H1 (cell line): ENCODE data around the gene MAN1A2. TPM values are rescaled to one million over a fixed set of nuclear protein-coding genes. Genes with fewer than 3 reads are reported as not detected.

Experiments
- CTCF ChIA-PET: fragments of 300-600 bp; sonication (Branson Sonifier 250); formaldehyde crosslinking; loops from one replicate; lab custom pipeline; 2021; ENCODE audit not compliant: partially characterized antibody; lab: Charles Lee
- POLR2A ChIA-PET: fragments of 300-600 bp; sonication (Branson Sonifier 250); formaldehyde crosslinking; loops from one replicate; lab custom pipeline; 2021; ENCODE audit warnings: inconsistent platforms; ENCODE audit not compliant: partially characterized antibody; lab: Charles Lee
- DNase-seq, 2 experiments: peaks; one replicate each; pipeline versions ENCODE4 v3.0.0 to v3.0.0-alpha.2; 2010 to 2022; ENCODE audit warnings: low spot score in 2 of 2, low read depth in 1 of 2, mixed read lengths in 1 of 2
- FAIRE-seq: peaks from 2 replicates; lab custom pipeline; 2011; peaks lifted over from hg19 to GRCh38; lab: Jason Lieb, UNC
- H2AFZ ChIP-seq: 2 replicates; pipeline ENCODE4 v1.8.1; 2012; ENCODE audit warnings: low read length, inconsistent platforms
- H2AK5ac ChIP-seq: 2 replicates; pipeline ENCODE4 v1.6.1; 2013; ENCODE audit warnings: low read depth, low read length
- H2BK120ac ChIP-seq: replicated peaks from 2 replicates; pipeline ENCODE3; 2013; ENCODE audit warnings: low read depth, low read length, inconsistent platforms
- H2BK12ac ChIP-seq: 2 replicates; pipeline ENCODE4 v1.6.1; 2013; ENCODE audit warnings: low read depth, low read length
- H2BK15ac ChIP-seq: 2 replicates; pipeline ENCODE4 v1.6.1; 2013; ENCODE audit warnings: low read length
- H2BK20ac ChIP-seq: 2 replicates; pipeline ENCODE4 v1.6.1; 2013; ENCODE audit warnings: low read length
- H2BK5ac ChIP-seq: 2 replicates; pipeline ENCODE4 v1.6.1; 2013; ENCODE audit warnings: low read depth, low read length
- H3K14ac ChIP-seq: 2 replicates; pipeline ENCODE4 v1.6.1; 2013; ENCODE audit warnings: inconsistent platforms; ENCODE audit not compliant: insufficient read length
- H3K18ac ChIP-seq: 2 replicates; pipeline ENCODE4 v1.6.1; 2013; ENCODE audit warnings: low read length; ENCODE audit errors: extremely low read depth
- H3K23ac ChIP-seq: 2 replicates; pipeline ENCODE4 v1.6.1; 2013; ENCODE audit warnings: inconsistent platforms; ENCODE audit not compliant: insufficient read length
- H3K23me2 ChIP-seq: 2 replicates; pipeline ENCODE4 v1.6.1; 2013; ENCODE audit warnings: low read depth, low read length
- H3K27ac ChIP-seq: 2 replicates; pipeline ENCODE4 v1.6.1; 2011; ENCODE audit warnings: low read depth, low read length, inconsistent platforms
- H3K27me3 ChIP-seq, 4 experiments: replicated peaks in 1 of 4; 1 replicate in 1 of 4; 2 replicates in 3 of 4; pipeline versions ENCODE4 v1.6.1 to v1.8.1; 2011 to 2013; ENCODE audit warnings: low read length in 3 of 4, mild to moderate bottlenecking in 3 of 4, inconsistent platforms in 2 of 4, mixed read lengths in 2 of 4, moderate library complexity in 1 of 4; ENCODE audit not compliant: control insufficient read depth in 3 of 4, insufficient read depth in 3 of 4; ENCODE audit errors: extremely low read depth in 1 of 4
- H3K36me3 ChIP-seq, 4 experiments: 2 replicates each; pipeline versions ENCODE4 v1.6.1 to v1.8.1; 2011 to 2013; ENCODE audit warnings: mild to moderate bottlenecking in 4 of 4, low read length in 3 of 4, moderate library complexity in 2 of 4, control low read depth in 1 of 4, inconsistent platforms in 1 of 4; ENCODE audit not compliant: insufficient read depth in 4 of 4, control insufficient read depth in 2 of 4
- H3K4ac ChIP-seq: replicated peaks from 2 replicates; pipeline ENCODE3; 2013; ENCODE audit warnings: low read length, low read depth, mixed read lengths, inconsistent platforms; ENCODE audit not compliant: insufficient read length
- H3K4me1 ChIP-seq, 4 experiments: replicated peaks in 1 of 4; 1 replicate in 1 of 4; 2 replicates in 3 of 4; pipeline versions ENCODE4 v1.6.1 to v1.8.1; 2011 to 2013; ENCODE audit warnings: low read length in 3 of 4, inconsistent platforms in 2 of 4, mixed read lengths in 1 of 4; ENCODE audit not compliant: insufficient read depth in 4 of 4, control insufficient read depth in 3 of 4
- H3K4me2 ChIP-seq, 2 experiments: 2 replicates each; pipeline versions ENCODE4 v1.6.1 to v1.8.1; 2011 to 2013; ENCODE audit warnings: low read depth in 2 of 2, low read length in 2 of 2, control low read depth in 1 of 2, inconsistent platforms in 1 of 2, mild to moderate bottlenecking in 1 of 2; ENCODE audit not compliant: insufficient read depth in 1 of 2
- H3K4me3 ChIP-seq, 4 experiments: fragments of 200-600, 300-600 bp in 1 of 4; sonication (generic), shearing (Covaris generic), sonication (Bioruptor Twin) in 1 of 4; 2 replicates each; pipeline versions ENCODE4 v1.5.1 to v1.8.1; 2011 to 2016; ENCODE audit warnings: low read length in 4 of 4, low read depth in 3 of 4, control low read depth in 2 of 4, inconsistent platforms in 2 of 4, mild to moderate bottlenecking in 2 of 4, mixed read lengths in 1 of 4, moderate library complexity in 1 of 4; ENCODE audit not compliant: insufficient read depth in 2 of 4; ENCODE audit errors: extremely low read depth in 1 of 4
- H3K56ac ChIP-seq: replicated peaks from 2 replicates; pipeline ENCODE3; 2013; ENCODE audit warnings: low read depth, mild to moderate bottlenecking, mixed read lengths, low read length, inconsistent platforms; ENCODE audit not compliant: insufficient read length
- H3K79me1 ChIP-seq: 2 replicates; pipeline ENCODE4 v1.6.1; 2013; ENCODE audit warnings: low read depth, low read length, control low read depth
- H3K79me2 ChIP-seq, 2 experiments: 2 replicates each; pipeline versions ENCODE4 v1.6.1 to v1.8.1; 2012 to 2013; ENCODE audit warnings: low read length in 2 of 2, mild to moderate bottlenecking in 2 of 2, inconsistent platforms in 1 of 2; ENCODE audit not compliant: insufficient read depth in 2 of 2, control insufficient read depth in 1 of 2
- H3K9ac ChIP-seq, 4 experiments: replicated peaks in 1 of 4; 1 replicate in 1 of 4; 2 replicates in 3 of 4; pipeline versions ENCODE4 v1.6.1 to v1.8.1; 2011 to 2013; ENCODE audit warnings: low read depth in 3 of 4, low read length in 3 of 4, control low read depth in 2 of 4, mild to moderate bottlenecking in 2 of 4, moderate library complexity in 2 of 4, inconsistent platforms in 1 of 4; ENCODE audit errors: extremely low read depth in 1 of 4
- H3K9me3 ChIP-seq, 2 experiments: 2 replicates each; pipeline versions ENCODE4 v1.6.1 to v1.8.1; 2012 to 2013; ENCODE audit warnings: mild to moderate bottlenecking in 2 of 2, moderate library complexity in 2 of 2, control low read depth in 1 of 2, inconsistent platforms in 1 of 2, low read depth in 1 of 2, low read length in 1 of 2, mixed read lengths in 1 of 2; ENCODE audit not compliant: insufficient read depth in 2 of 2
- H4K20me1 ChIP-seq, 2 experiments: replicated peaks in 1 of 2; 2 replicates each; pipeline versions ENCODE3 to v1.8.1; 2011 to 2013; ENCODE audit warnings: inconsistent platforms in 2 of 2, low read length in 2 of 2, mild to moderate bottlenecking in 1 of 2; ENCODE audit not compliant: insufficient read depth in 2 of 2, control insufficient read depth in 1 of 2
- H4K5ac ChIP-seq: 2 replicates; pipeline ENCODE4 v1.6.1; 2013; ENCODE audit warnings: low read length, low read depth, mixed read lengths, inconsistent platforms; ENCODE audit not compliant: insufficient read length
- H4K8ac ChIP-seq: 2 replicates; pipeline ENCODE4 v1.8.0; 2013; ENCODE audit warnings: mild to moderate bottlenecking, moderate library complexity, low read length, inconsistent platforms; ENCODE audit not compliant: insufficient read depth; ENCODE audit errors: extremely low read depth
- H4K91ac ChIP-seq: replicated peaks from 2 replicates; pipeline ENCODE3; 2013; ENCODE audit warnings: low read length, mixed read lengths, inconsistent platforms; ENCODE audit not compliant: insufficient read length
- ASH2L ChIP-seq: fragments of 200-600, 300-600 bp; sonication (generic); IDR thresholded peaks from one replicate; pipeline ENCODE4 v1.7.1; 2017; ENCODE audit warnings: low read length
- BCL11A ChIP-seq, 2 experiments: IDR thresholded peaks; one replicate each; pipeline ENCODE4 v1.6.1; 2011; ENCODE audit warnings: low read depth in 2 of 2, low read length in 2 of 2, mild to moderate bottlenecking in 2 of 2
- CHD1 ChIP-seq: IDR thresholded peaks from 2 replicates; pipeline ENCODE4 v1.6.1; 2012; ENCODE audit warnings: low read depth, low read length, improper control_type of control experiment
- CHD2 ChIP-seq: IDR thresholded peaks from 2 replicates; pipeline ENCODE4 v1.6.1; 2012; ENCODE audit warnings: low read length, improper control_type of control experiment
- EGR1 ChIP-seq: IDR thresholded peaks from 2 replicates; pipeline ENCODE4 v1.6.1; 2011; ENCODE audit warnings: low read depth, low read length, borderline replicate concordance
- EZH2 ChIP-seq: fragments of 200-600 bp; sonication (generic); IDR thresholded peaks from 2 replicates; pipeline ENCODE4 v1.7.1; 2012; ENCODE audit warnings: low read depth, mild to moderate bottlenecking, moderate library complexity, low read length, inconsistent platforms; ENCODE audit not compliant: severe bottlenecking
- GABPA ChIP-seq: IDR thresholded peaks from 2 replicates; pipeline ENCODE4 v1.6.1; 2011; ENCODE audit warnings: mild to moderate bottlenecking, low read length, moderate library complexity, borderline replicate concordance; ENCODE audit not compliant: insufficient read depth
- GTF2F1 ChIP-seq: IDR thresholded peaks from 2 replicates; pipeline ENCODE4 v1.6.1; 2012; ENCODE audit warnings: low read depth, low read length, improper control_type of control experiment, borderline replicate concordance
- KDM4A ChIP-seq: IDR thresholded peaks from one replicate; pipeline ENCODE4 v1.7.1; 2012; ENCODE audit warnings: low read depth, mild to moderate bottlenecking, moderate library complexity, low read length, inconsistent platforms; ENCODE audit not compliant: severe bottlenecking
- NRF1 ChIP-seq: IDR thresholded peaks from 2 replicates; pipeline ENCODE4 v1.6.1; 2011; ENCODE audit warnings: mild to moderate bottlenecking, low read depth, low read length, improper control_type of control experiment
- RAD21 ChIP-seq, 2 experiments: IDR thresholded peaks in 1 of 2; conservative IDR thresholded peaks in 1 of 2; 2 replicates each; pipeline ENCODE4 v1.6.1; 2011; ENCODE audit warnings: low read depth in 2 of 2, low read length in 2 of 2, improper control_type of control experiment in 1 of 2, inconsistent platforms in 1 of 2, mild to moderate bottlenecking in 1 of 2, moderate library complexity in 1 of 2
- RBBP5 ChIP-seq: IDR thresholded peaks from 2 replicates; pipeline ENCODE4 v1.7.1; 2012; ENCODE audit warnings: low read depth, mild to moderate bottlenecking, inconsistent platforms, low read length, moderate library complexity, borderline replicate concordance
- SIX5 ChIP-seq: IDR thresholded peaks from 2 replicates; pipeline ENCODE4 v1.6.1; 2011; ENCODE audit warnings: mild to moderate bottlenecking, low read depth, low read length
- SP4 ChIP-seq: IDR thresholded peaks from 2 replicates; pipeline ENCODE4 v1.6.1; 2012; ENCODE audit warnings: low read length, inconsistent platforms
- WGBS, 2 experiments: shearing (Covaris generic) in 1 of 2; methylation state at CpG; one replicate each; pipeline versions ENCODE4 v1.1.6 to v1.1.7; 2013 to 2015; ENCODE audit warnings: low lambda C conversion rate in 2 of 2, mixed read lengths in 2 of 2, inconsistent platforms in 1 of 2, low coverage in 1 of 2, missing lambda C conversion rate in 1 of 2; ENCODE audit not compliant: insufficient replicate concordance in 2 of 2, insufficient coverage in 1 of 2, insufficient read length in 1 of 2; ENCODE audit errors: extremely low coverage in 1 of 2, missing lambda C conversion rate in 1 of 2; 5-methylcytosine and 5-hydroxymethylcytosine counted together
- polyA plus RNA-seq, 7 experiments: library from polyadenylated mRNA; depleted of rRNA in 3 of 7; stranded (reverse) in 5 of 7; unstranded in 2 of 7; fragments of >200 nt in 5 of 7; fragments of 200-250 nt in 2 of 7; gene quantifications; 1 replicate in 5 of 7; 2 replicates in 1 of 7; 4 replicates in 1 of 7; pipeline versions ENCODE4 v1.2.1 to v1.2.3, GENCODE V29; 2011 to 2013; ENCODE audit warnings: missing spikeins in 2 of 7, mixed read lengths in 2 of 7
- total RNA-seq: library from RNA; stranded (reverse); fragmentation: NEBNext Ultra II Directional; extraction: Animal tissue kit (Norgen Biotek cat#: 25700); gene quantifications from 2 replicates; pipeline ENCODE4 v1.2.1, GENCODE V29; 2021

MAN1A2 gene
- total and polyA plus RNA-seq, 2 of the 8 experiments (the other 6 are each of a cell fraction or from before 2014, with no cell fraction given): 5.5 to 18.8 TPM

DNA sequence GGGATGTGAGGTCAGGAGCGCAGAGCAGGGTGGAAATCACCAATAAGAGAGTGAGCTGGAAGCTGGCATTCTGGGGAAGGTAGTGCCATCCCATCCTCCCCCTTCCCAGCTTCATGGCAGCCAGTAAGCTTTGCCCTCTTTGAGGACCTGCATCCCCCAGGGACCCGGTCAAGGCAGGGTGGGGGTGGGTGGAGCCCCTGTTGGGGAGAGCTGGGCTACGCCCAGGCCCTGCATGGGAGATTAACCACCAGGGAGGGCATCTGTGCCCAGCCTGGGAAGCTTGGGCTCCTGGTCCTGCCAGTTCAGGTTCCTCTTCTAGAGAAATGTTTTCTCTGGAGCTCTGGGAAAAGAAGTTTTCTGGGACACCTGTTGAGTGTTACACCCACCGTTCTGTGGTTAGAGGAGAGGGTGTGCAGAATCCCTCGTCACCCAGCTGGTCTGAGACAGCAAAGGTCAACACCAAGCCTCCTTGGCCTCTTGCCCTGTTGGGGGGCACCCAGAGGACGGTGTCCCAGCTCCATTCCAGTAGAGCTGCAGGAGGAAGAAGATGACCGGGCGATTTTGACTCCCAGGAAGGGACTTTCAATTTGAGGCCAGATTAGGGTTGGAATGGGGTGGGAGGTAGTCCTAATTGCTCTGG, 208.5 kb downstream of the MAN1A2 start:
- H2BK15ac ChIP-seq: no peak overlapping the region
- H3K9ac ChIP-seq: no peak overlapping the region
- H3K4ac ChIP-seq: no peak overlapping the region
- no peaks in the 10 kb centered on the region for H3K36me3 ChIP-seq
- DNase-seq (no peak), FAIRE-seq (no peak)
- 83% methylated on average over 8 of the region's 8 CpGs; no CpG with 5 or more reads in 1 of the 2 experiments for WGBS, 2 experiments
- POLR2A ChIA-PET: no interaction called here
- no peak overlapping the region for H2BK12ac ChIP-seq
- no peaks in the 10 kb centered on the region for H3K79me1 ChIP-seq
- H3K9me3 ChIP-seq: no peaks in the 10 kb centered on the region
- no peak overlapping the region for H3K4me3 ChIP-seq
- CTCF ChIA-PET: interaction anchor here (0.8 to 5.0 kb wide), 11 partner anchors 12 to 183 kb away, joined by 3 to 25 read pairs (median 4); no protein-coding TSS in a partner anchor
- no peak overlapping the region for H4K5ac ChIP-seq
- no peak overlapping the region for H3K14ac ChIP-seq
- no peak overlapping the region for H3K23ac ChIP-seq
- H2AFZ ChIP-seq: no peak overlapping the region
- H3K23me2 ChIP-seq: no peaks in the 10 kb centered on the region; the same call in 1 of the 2 replicates
- H3K4me2 ChIP-seq: no peak overlapping the region
- H3K56ac ChIP-seq: no peak overlapping the region
- H2BK5ac ChIP-seq: 0 out of 2 replicates have a peak overlapping the region, but pooled peaks have one; percentile 12
- no peaks in the 10 kb centered on the region for H3K79me2 ChIP-seq
- H4K20me1 ChIP-seq: no peaks in the 10 kb centered on the region
- peaks cover 0 to 9% (median 1%) of the 10 kb centered on the region in 4 experiments; a peak in 2 of 7 replicates for H3K4me1 ChIP-seq
- no peak for TF ChIP-seq GABPA
- TF ChIP-seq GTF2F1: no peak
- no peak for TF ChIP-seq NRF1
- TF ChIP-seq RBBP5: no peak
- TF ChIP-seq EZH2: no peak
- TF ChIP-seq EGR1: no peak
- TF ChIP-seq RAD21 (IDR thresholded peaks at IDR 0.05 in 1 of 2, conservative IDR thresholded peaks at IDR 0.05 in 1 of 2; ENCODE audit: low read depth in 2 of 2, low read length in 2 of 2): no peak
- no peak for TF ChIP-seq KDM4A
- no peak for TF ChIP-seq BCL11A (IDR thresholded peaks at IDR 0.05; ENCODE audit: low read depth in 2 of 2, low read length in 2 of 2)
- TF ChIP-seq CHD1: no peak
- TF ChIP-seq SIX5: no peak
- no peak for TF ChIP-seq ASH2L
- no peak for TF ChIP-seq CHD2
- TF ChIP-seq SP4: no peak
- no peak overlapping the region for H4K8ac ChIP-seq
- H4K91ac ChIP-seq: no peak overlapping the region
- H3K27me3 ChIP-seq: no peaks in the 10 kb centered on the region; a peak in 1 of 7 replicates
- H3K18ac ChIP-seq: no peak overlapping the region
- no peak overlapping the region for H2AK5ac ChIP-seq
- H3K27ac ChIP-seq: no peak overlapping the region
- no peak overlapping the region for H2BK120ac ChIP-seq
- H2BK20ac ChIP-seq: no peak overlapping the region
